ENCODE results near the gene TRMT1L.
A peak's percentile ranks its signal among the peaks of the same experiment; 100 is the strongest.

TRMT1L gene

DNA sequence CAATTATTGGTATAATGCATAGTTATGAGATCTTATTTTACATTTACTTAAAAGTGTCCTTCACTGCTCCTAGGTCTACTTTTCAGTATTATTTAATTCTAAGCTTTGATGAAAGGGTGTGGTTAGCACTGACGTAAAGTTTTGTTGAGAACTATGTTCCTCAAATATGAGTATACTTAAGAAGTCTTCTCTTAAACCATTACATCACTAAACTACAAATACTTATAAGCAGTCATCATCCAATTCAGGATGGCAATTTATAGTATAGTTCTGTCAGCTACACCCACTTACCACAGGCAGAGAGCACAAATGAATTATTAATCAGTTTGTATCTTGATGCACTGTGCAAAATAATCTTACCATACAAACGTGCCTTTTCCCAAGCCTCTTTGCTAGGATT, 27.0 kb downstream of the TRMT1L start:
- no peak for DNase-seq (ENCODE audit: low read depth)

DNA sequence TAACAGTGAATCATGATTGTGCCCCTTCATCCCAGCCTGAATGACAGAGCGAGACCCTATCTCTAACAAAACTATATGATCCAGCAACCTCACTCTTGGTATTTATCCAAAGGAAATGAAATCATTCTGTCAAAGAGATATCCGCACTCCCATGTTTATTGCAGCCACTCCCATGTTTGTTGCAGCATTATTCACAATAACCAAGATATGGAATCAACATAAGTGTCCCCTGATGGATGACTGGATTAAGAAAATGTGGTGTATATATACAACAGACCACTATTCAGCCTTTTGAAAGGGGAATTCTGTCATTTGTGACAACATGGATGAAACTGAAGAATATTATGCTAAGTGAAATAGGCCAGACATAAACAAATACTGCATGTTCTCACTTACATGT, 44.4 kb downstream of the TRMT1L start:
- no peak for DNase-seq (ENCODE audit: low read depth)

DNA sequence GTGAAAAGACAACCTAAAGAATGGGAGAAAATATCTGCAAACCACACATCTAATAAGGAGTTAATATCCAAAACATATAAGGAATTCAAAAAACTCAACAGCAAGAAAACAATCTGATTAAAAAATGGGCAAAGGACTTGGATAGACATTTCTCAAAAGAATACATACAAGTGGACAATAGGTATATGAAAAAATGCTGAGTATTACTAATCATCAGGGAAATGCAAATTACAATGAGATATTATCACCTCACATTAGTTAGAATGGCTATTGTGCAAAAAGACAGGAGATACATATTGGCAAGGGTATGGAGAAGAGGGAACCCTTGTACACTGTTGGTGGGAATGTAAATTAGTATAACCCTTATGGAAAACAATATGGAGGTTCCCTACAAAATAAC, 44.9 kb downstream of the TRMT1L start:
- DNase-seq (ENCODE audit: low read depth) = no peak

DNA sequence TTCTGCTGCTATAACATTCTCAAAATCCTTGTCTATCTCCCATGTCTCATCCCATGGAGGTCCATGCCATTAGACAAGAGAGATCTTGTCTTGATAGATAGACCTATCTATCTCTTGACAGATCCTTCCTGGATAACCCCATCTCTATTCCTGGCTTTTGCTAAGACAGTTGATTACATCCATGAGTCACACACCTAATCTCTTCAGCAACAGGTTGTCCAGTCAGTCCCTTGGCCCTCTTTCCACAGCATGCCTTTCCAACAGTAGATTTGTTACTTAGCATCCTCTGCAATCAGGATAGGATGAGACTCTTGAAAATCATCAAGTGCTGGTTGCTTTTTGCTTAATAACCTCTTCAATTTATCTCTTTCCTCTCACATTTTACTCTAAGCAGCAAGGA, 46.6 kb downstream of the TRMT1L start:
- DNase-seq (ENCODE audit: low read depth) = no peak

DNA sequence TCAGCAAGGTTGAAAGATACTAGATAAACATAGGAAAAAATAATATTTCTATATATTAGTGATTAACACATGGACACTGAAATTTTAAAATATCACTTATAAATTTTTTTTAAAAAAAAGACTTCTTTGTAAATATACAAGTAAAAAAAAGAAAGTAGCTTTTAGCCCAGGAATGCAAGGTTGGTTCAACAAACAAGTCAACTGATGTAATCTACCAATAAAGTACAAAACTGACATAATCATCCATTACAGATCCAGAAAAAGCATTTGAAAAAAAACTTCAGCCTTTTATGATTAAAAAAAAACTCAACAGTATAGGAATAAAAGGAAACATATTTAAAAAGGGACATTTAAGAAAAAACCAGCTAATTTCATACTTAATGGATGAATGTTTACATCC, 48.4 kb downstream of the TRMT1L start:
- DNase-seq (ENCODE audit: low read depth) = no peak

DNA sequence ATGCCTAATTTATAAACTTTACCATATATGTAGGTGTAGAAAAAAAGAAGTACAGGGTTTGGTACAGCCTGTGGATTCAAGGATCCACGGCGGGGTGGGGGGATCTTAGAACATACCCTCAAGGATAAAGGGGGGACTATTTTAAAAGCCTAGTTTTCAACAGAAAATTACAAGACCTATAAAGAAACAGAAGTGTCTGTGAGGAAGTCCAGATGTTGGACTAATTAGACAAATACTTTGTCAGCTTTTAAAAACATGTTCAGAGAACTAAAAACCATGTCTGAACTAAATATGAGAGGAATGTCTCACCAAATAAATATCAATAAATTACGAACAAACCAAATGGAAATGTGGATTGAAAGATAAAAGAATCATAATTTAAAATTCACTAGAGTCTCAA, 51.6 kb downstream of the TRMT1L start:
- no peak for DNase-seq (ENCODE audit: low read depth)

GRCh38 chr1:185104083-185104482, 52.7 kb downstream of the TRMT1L start:
- DNase-seq (ENCODE audit: low read depth) = no peak

- peak; percentile 16 for DNase-seq (ENCODE audit: low read depth)
These were observed 60.2 kb downstream of the TRMT1L start for GRCh38 chr1:185096531-185096930.

GRCh38 chr1:185094761-185095160, 62.0 kb downstream of the TRMT1L start:
- no peak for DNase-seq (ENCODE audit: low read depth)

DNA sequence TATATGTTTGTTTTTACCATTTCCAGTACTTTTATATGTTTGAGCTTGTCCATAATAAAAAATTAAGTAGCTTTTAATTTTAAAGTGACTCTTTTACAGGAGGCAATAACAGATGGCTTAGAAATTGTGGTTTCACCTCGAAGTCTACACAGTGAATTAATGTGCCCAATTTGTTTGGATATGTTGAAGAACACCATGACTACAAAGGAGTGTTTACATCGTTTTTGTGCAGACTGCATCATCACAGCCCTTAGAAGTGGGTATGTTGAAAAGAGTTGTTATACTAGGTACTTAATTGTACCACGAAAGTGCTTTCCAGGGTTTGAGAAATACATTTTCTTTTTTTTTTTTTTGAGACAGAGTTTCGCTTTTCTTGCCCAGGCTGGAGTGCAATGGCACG, 65.3 kb downstream of the TRMT1L start:
- DNase-seq (ENCODE audit: low read depth) = no peak

- no peak for DNase-seq (ENCODE audit: low read depth)
These were observed 69.0 kb downstream of the TRMT1L start for GRCh38 chr1:185087746-185088145.

DNA sequence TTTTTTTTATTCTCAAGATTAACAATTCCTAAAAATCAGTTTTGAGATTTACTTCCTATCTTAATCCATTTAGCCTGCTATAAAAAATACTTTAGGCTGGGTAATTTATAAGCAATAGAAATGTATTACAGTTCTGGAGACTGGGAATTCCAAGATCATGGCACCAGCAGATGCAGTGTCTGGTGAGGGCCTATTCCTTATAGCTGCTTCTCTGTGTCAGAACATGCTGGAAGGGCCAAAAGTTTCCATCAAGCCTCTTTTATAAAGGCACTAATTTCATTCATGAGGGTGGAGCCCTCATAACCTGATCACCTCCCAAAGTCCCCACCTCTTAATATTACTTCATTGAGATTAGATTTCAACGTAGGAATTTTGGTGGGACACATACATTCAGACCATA, 69.7 kb downstream of the TRMT1L start:
- no peak for DNase-seq (ENCODE audit: low read depth)

GRCh38 chr1:185083818-185084217, 72.9 kb downstream of the TRMT1L start:
- DNase-seq (ENCODE audit: low read depth) = no peak

DNA sequence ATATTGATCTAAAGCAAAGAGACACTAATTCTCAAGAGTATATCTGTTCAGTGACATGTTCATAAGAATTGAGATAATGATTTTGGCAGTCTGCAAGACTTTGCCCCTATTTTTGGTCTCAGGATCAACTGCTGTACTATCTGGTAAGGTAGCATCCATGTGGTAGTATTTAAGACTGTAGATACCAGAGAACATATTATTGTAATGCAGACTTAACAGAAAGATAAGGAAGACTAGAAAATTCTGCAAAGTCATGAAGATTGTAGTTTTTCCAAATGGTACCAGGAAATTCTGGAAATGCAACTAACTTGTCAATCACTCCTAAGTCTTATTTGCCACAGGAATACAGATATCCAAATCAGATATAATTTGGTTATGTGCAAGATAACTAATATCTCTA, 76.3 kb downstream of the TRMT1L start:
- no peak for DNase-seq (ENCODE audit: low read depth)

DNA sequence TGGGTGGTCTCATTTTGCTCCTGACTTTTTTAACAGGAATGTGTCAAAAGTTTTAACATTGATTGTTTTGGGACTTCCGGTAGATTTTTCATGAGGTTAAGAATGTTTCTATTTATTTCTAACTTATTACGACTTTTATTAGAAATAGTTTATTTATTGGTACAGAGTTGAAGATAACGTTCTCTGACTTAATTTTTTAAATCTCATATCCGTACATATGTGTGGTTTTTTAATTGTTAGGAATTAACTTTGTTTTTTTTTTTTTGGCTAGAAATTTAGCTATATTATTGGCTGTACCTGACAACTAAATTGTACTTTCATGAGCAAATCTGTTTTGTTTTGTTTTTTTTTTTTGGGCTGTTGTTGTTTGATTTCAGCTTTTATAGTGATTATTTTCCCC, 79.4 kb downstream of the TRMT1L start:
- DNase-seq (ENCODE audit: low read depth) = no peak

DNA sequence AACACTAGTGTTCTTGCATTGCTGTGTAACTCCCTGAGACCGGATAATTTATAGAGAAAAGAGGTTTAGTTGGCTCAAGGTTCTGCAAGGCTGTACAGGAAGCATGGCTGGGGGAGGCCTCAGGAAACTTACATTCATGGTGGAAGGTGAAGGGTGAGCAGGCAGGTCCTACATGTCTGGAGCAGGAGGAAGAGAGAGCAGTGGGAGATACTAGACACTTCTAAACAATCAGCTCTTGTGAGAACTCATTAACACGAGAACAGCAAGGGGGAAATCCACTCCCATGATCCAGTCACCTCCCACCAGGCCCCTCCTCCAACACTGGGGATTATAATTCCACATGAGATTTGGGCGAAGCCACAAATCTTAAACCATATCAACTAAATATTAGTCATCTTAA, 81.3 kb downstream of the TRMT1L start:
- no peak for DNase-seq (ENCODE audit: low read depth)

- peak; percentile 13 for DNase-seq (ENCODE audit: low read depth)
These were observed 82.4 kb downstream of the TRMT1L start for GRCh38 chr1:185074307-185074706.

DNA sequence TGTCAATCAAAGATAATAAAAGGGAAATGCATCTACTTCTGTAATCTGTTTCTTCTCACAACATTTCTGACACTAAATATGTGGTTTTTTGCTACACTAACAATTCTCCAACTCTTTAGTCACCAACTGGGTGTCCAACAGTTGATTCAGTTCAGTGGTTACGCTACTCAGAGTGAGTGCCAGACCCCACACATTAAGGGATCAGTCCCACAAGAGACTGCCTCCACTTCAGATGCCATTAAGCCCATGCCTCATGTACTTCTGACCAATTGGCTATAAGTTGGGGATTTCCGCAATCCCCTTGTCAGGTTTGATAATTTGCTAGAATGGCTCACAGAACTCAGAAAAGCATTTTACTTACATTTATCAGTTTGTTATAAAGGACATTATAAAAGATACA, 83.0 kb downstream of the TRMT1L start:
- DNase-seq (ENCODE audit: low read depth) = no peak

GRCh38 chr1:185070051-185070450, 86.7 kb downstream of the TRMT1L start:
- DNase-seq (ENCODE audit: low read depth) = no peak

DNA sequence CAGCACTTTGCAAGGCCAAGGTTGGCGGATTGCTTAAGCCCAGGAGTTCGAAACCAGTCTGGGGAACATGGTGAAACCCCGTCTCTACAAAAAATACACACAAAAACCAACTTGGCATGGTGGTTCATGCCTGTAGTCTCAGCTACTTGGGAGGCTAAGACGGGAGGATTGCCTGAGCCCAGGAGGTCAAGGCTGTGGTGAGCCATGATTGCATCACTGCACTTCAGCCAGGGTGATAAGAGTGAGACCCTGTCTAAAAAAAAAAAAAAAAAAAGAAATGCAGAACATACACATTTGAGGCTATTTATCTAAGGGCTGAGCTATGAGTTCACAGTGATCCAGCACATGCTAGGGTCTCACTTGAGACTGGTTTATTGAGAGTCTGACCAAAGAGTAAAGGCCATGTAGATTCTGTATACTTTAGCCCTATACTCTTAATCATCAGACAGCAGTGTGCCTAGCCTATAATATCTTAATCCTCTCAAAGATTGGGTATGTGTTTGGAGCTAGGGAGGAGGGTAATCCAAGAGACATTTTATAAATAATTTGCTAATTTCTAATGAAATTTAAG, 87.5 kb downstream of the TRMT1L start:
- DNase-seq (ENCODE audit: low read depth) = no peak

DNA sequence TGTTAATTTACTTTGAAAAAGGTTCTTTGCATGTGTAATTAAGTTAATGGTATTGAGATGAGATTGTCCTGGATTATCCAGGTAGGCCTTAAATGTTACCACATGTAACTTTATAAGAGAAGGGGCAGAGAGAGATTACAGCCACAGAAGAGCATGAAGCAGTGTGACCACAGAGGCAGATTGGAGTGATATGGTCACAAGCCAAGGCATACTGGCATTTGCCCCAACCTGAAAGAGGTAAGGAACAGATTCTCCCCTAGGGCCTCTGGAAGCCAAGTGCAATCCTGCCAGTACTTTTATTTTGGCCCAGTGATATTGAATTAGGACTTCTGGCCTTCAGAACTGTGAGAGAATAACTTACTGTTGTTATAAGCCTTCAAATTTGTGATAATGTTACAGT, 88.4 kb downstream of the TRMT1L start:
- DNase-seq (ENCODE audit: low read depth) = no peak
